Suppressor macrophage treated with lipopolysaccharide for 1 hour (primary cell): ENCODE measurements around the gene MGST1.
"Not testable (repeated sequence)": the region's sequence is repeated elsewhere in the genome, so short reads cannot be mapped to it uniquely, and the experiment has no call there.

Experiments
- DNase-seq, 3 donors: peaks; one replicate each; pipeline ENCODE4 v3.0.0-alpha.2; 2020 to 2022

Gene MGST1

GRCh38 chr12:16358878-16359277 is 11.4 kb downstream of the MGST1 start:
- DNase-seq = peak; percentile 31 to 71 (median 68)

GRCh38 chr12:16359512-16360491 is 12.4 kb downstream of the MGST1 start:
- peak; percentile 77 to 84 (median 78) for DNase-seq

- no peak for DNase-seq
These were observed 13.8 kb downstream of the MGST1 start for GRCh38 chr12:16361142-16361783.

GRCh38 chr12:16362550-16362949 is 15.1 kb downstream of the MGST1 start:
- DNase-seq = no peak

- DNase-seq = no peak
These were observed 21.7 kb downstream of the MGST1 start for GRCh38 chr12:16369156-16369555.

GRCh38 chr12:16370096-16370495 is 22.7 kb downstream of the MGST1 start:
- no peak for DNase-seq

- not testable (repeated sequence) for DNase-seq
These were observed 35.3 kb downstream of the MGST1 start for GRCh38 chr12:16382652-16383312.

GRCh38 chr12:16384732-16385131 is 37.3 kb downstream of the MGST1 start:
- DNase-seq = no peak

GRCh38 chr12:16385782-16386646 is 38.6 kb downstream of the MGST1 start:
- peak; percentile 47 to 64 (median 64) for DNase-seq

GRCh38 chr12:16387919-16388318 is 40.5 kb downstream of the MGST1 start:
- no peak for DNase-seq

- DNase-seq = peak; percentile 77 to 85 (median 85)
These were observed 42.1 kb downstream of the MGST1 start for GRCh38 chr12:16389594-16389993.

- DNase-seq = peak; percentile 17 to 40 (median 32)
These were observed 45.5 kb downstream of the MGST1 start for GRCh38 chr12:16392846-16393535.

GRCh38 chr12:16399101-16399500 is 51.7 kb downstream of the MGST1 start:
- DNase-seq = no peak

GRCh38 chr12:16401835-16402234 is 54.4 kb downstream of the MGST1 start:
- not testable (repeated sequence) for DNase-seq

- peak; percentile 64 to 82 (median 76) for DNase-seq
These were observed 59.9 kb downstream of the MGST1 start for GRCh38 chr12:16407346-16407745.
